NCI-H345 (cell line): Measurements from ENCODE around the gene TRPM2.

ENCODE experiments used
- DNase-seq: peaks from one replicate; lab custom pipeline; 2025; lab: John Stamatoyannopoulos, UW

The TRPM2 gene

DNA sequence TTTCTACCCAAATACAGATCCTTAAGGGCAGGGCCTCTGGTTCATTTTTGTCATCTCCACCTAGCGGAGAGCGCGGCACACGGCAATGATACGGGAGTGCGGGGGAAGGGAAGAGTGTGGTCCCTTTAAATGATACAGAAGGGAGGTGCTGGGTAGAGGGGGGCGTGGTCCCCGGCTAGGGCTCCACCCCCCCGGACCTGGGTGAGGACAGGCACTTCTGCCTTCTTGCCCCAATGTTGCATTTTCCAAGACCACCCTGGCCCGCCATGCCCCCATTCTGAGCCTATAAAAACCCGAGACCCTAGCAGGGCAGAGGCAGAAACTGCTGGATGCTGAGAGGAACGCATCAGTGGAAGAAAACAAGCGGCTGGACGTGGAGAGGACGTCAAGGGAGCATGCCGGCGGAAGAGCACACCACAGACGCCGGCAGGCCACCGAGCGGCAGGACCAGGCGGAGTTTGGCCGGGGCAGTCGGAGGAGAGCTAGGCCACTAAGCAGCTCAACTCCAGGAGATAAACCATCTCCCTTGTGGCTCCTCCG lies 131.9 kb downstream of the TRPM2 start:
- DNase-seq, result peak; percentile 94

DNA sequence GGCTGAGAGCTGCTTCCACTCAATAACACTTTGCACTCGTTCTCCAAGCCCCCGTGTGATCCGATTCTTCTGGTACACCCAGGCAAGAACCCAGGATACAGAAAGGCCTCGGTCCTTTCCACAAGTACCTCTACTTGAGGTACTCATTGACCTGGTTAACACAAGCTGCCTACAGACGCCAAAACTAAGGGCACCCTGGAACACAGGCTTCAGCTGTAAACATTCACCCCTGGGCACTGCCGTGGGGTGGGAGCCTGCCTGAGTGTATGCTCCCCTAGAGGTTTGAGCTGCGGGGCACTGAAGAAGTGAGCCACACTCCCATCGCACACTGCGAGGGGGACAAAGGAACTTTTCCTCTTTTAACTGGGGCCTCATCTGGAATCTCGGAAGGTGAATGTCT lies 132.4 kb downstream of the TRPM2 start:
- DNase-seq, result peak; percentile 65

DNA sequence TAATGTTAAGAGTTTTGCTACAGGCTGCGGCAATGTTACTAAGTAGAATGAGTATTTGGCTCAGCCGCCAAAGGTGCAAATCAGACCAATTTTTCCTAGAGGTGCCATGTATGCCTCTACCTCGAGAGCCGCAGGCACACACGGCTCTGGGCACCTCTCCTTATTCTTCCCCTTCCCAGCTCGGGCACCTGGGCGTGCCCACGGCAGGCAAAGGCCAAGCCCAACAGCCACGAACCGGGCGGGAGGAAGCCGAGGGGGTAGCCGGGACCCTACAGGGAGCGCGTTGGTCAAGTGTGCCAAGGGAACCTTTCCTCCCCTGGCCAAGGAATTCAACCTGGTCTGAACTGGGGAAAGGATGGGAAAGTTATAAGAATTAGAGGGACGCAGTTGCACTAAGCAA lies 132.9 kb downstream of the TRPM2 start:
- DNase-seq, result peak; percentile 54

DNA sequence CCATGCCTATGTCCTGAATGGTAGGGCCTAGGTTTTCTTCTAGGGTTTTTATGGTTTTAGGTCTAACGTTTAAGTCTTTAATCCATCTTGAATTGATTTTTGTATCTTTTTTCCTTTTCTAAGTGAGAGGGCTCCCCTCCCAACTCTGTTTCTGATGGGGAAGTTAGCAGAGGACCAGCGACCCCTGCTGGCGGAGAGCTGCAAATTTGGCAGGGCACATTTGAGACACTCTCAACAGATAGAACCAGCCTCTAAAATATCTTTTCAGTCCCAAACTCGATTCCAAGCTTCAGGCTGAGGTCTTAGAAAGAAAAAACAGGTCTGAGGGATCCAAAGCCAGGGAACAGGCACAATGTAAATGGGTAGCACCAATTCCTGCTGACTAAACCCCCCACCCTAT lies 134.4 kb downstream of the TRPM2 start:
- DNase-seq, result no peak

DNA sequence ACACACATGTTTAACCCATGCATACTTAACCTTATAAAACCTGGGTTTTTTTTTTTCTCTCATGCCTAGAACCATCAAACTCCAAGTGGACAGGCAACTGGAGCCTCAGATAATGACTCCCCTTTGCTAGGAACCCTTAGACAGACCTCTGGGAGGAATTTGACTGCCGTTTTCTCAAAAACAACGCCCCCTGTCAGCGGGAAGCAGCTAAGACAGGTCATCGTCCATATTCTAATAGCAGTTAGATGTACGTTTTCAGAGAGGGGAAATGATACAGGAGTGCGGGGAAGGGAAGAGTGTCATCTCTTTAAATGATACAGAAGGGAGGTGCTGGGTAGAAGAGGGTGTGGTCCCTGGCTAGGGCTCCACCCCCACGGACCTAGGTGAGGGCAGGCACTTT lies 136.5 kb downstream of the TRPM2 start:
- DNase-seq, result no peak

DNA sequence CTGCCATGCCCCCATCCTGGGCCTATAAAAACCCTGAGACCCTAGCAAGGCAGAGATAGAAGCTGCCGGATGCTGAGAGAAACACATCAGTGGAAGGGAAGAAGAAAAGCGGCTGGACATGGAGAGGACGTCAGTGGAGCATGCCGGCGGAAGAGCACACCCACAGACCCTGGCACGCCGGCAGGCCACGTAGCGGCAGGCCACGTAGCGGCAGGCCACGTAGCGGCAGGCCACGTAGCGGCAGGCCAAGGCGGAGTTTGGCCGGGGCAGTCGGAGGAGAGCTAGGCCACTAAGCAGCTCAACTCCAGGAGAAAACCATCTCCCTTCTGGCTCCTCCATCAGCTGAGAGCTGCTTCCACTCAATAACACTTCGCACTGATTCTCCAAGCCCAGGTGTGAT lies 137.0 kb downstream of the TRPM2 start:
- no peak for DNase-seq

DNA sequence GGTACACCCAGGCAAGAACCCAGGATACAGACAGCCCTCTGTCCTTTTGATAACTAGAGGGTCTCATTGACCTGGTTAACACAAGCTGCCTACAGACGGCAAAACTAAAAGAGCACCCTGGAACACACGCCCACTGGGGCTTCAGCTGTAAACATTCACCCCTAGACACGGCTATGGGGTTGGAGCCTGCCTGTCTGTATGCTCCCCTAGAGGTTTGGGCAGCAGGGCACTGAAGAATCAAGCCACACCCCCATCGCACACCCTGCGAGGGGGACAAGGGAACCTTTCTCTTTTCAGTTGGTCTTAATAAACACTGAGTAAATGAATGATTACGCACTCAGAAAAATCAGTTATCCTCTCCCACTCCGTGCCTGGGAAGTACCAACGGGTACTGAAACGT lies 137.4 kb downstream of the TRPM2 start:
- no peak for DNase-seq
